Tibial artery (tissue), 4 donors: ENCODE results near the gene ZC3H4.
"Not testable (repeated sequence)": the region's sequence is repeated elsewhere in the genome, so short reads cannot be mapped to it uniquely, and the experiment has no call there.

Experiments
- DNase-seq, 2 donors: peaks; one replicate each; pipeline ENCODE4 v3.0.0-alpha.2; 2019
- H3K27ac ChIP-seq, 2 donors: fragments of 200-600 bp; sonication (generic) in 1 of 2; 1 replicate in 1 of 2; 2 replicates in 1 of 2; pipeline ENCODE4 v1.5.1; 2018 to 2019; ENCODE audit warnings: mild to moderate bottlenecking in 1 of 2
- H3K27me3 ChIP-seq, 2 donors: fragments of 200-600 bp; sonication (generic) in 1 of 2; one replicate each; pipeline versions ENCODE4 v1.5.1 to v1.6.0; 2016 to 2019
- H3K36me3 ChIP-seq, 3 donors: fragments of 200-600 bp; sonication (generic) in 2 of 3; one replicate each; pipeline ENCODE4 v1.5.1; 2016 to 2019; ENCODE audit warnings: mild to moderate bottlenecking in 2 of 3
- H3K4me1 ChIP-seq, 4 donors: fragments of 200-600 bp; sonication (generic) in 2 of 4; 1 replicate in 3 of 4; 2 replicates in 1 of 4; pipeline ENCODE4 v1.5.1; 2016 to 2019
- H3K4me3 ChIP-seq, 2 donors: fragments of 200-600 bp; sonication (generic) in 1 of 2; 1 replicate in 1 of 2; 2 replicates in 1 of 2; pipeline ENCODE4 v1.5.1; 2018 to 2019; ENCODE audit warnings: mild to moderate bottlenecking in 2 of 2
- H3K9me3 ChIP-seq, 3 donors: fragments of 200-600 bp; sonication (generic) in 1 of 3; one replicate each; pipeline ENCODE4 v1.5.1; 2016 to 2019
- intact Hi-C: fragments of 100-400 bp; cut with DNase I; formaldehyde crosslinking; loops from one replicate; pipeline ENCODE4 v1.15.0; 2023; ENCODE audit warnings: low total_unique reads
- TF ChIP-seq, protein P1 (sequence below), 2 experiments: fragments of 200-600 bp in 1 of 2; fragments of 450-650 bp in 1 of 2; IDR thresholded peaks; one replicate each; pipeline ENCODE4 v1.5.1; 2017 to 2019; ENCODE audit warnings: antibody characterized with exemption in 2 of 2, mild to moderate bottlenecking in 1 of 2, moderate library complexity in 1 of 2

ZC3H4 gene

DNA sequence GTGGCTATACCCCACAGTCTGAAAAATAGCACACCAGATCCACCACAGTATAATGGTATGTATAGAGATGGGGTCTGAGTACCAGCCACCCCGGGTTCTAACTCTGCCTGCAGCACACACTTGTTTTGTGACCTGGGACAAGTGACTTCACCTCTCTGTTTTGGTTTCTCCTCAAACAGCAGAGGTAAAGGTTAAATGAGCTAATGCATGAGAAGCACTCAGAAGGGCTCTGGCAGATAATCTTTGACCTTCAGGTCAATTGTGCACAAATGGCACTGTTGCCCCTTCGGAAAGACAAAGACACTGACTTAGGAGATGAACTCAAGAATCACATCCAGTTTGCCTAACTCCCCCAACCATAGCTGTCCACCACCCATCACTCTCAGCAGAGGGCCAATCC is 7.7 kb downstream of the ZC3H4 start:
- DNase-seq, result no peak
- H3K4me3 ChIP-seq, result no peak overlapping the region
- peak overlapping the region; percentile 98 to 99 for H3K27ac ChIP-seq
- TF ChIP-seq, protein P1, sequence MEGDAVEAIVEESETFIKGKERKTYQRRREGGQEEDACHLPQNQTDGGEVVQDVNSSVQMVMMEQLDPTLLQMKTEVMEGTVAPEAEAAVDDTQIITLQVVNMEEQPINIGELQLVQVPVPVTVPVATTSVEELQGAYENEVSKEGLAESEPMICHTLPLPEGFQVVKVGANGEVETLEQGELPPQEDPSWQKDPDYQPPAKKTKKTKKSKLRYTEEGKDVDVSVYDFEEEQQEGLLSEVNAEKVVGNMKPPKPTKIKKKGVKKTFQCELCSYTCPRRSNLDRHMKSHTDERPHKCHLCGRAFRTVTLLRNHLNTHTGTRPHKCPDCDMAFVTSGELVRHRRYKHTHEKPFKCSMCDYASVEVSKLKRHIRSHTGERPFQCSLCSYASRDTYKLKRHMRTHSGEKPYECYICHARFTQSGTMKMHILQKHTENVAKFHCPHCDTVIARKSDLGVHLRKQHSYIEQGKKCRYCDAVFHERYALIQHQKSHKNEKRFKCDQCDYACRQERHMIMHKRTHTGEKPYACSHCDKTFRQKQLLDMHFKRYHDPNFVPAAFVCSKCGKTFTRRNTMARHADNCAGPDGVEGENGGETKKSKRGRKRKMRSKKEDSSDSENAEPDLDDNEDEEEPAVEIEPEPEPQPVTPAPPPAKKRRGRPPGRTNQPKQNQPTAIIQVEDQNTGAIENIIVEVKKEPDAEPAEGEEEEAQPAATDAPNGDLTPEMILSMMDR (IDR thresholded peaks at IDR 0.05), result no peak
- H3K27me3 ChIP-seq, result no peaks in the 10 kb centered on the region
- intact Hi-C loops, result no loop called here
- H3K9me3 ChIP-seq, result no peaks in the 10 kb centered on the region
- H3K36me3 ChIP-seq, result no peaks in the 10 kb centered on the region
- H3K4me1 ChIP-seq, result peaks cover 0 to 73% (median 53%) of the 10 kb centered on the region in 4 donors

DNA sequence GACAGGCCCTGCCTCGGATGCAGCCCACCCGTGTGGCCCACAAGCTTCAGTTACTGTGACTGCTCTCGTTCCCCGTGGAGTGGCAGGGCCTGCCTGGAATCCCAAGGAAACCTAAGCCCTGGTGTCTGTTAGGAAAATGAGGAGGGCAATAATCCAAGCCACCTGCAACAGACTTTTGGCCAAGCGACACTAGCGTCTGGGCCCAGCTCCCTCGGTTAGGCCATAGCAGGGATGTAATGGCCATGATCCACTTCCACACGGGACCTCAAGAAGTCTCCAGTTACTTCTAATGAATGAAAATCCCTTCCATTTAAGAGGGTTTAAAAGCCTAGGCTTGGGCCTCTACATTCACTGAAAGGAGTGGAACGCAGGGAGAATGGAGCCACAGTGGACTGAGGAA is 8.9 kb downstream of the ZC3H4 start:
- Histone ChIP-seq H3K27ac (no peak overlapping the region), H3K9me3 (no peaks in the 10 kb centered on the region), H3K4me3 (no peak overlapping the region), H3K36me3 (no peaks in the 10 kb centered on the region), H3K4me1 (peaks cover 0 to 68% (median 53%) of the 10 kb centered on the region in 4 donors), H3K27me3 (no peaks in the 10 kb centered on the region)
- TF ChIP-seq, protein P1 (IDR thresholded peaks at IDR 0.05), result no peak
- intact Hi-C loops, result no loop called here
- DNase-seq, result no peak

DNA sequence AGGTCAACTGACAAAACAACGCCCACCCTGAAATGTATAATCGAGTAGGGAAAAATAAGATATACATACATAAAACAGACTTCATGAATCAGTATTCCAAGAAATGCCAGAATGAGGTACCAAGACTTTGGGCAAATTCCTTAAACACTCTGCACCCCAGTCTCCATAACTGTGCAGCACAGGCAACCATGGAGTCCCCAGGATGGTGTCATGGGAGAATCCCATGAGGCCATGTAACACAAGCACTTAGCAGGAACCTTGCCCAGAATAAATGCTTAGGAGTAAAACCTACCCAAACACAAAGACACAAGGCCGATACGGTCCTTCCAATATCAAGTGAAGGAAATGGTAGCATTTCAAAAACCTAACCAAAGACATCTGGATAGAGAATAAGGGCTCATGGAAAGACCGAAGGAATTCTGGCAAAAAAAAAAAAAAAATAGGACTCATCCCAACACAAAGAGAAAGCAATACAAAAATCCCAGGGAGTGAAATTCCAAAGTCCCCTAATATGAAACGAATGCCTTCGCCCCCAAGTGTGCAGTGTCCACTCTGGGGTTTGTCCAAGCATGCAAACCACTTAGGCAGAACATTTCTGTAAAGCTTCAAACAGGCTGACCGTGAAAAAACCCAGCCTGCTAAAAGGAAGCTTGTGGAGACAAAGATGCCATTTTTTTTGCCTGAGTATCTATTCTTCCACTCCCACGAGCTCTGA is 11.1 kb downstream of the ZC3H4 start:
- Histone ChIP-seq H3K36me3 (no peaks in the 10 kb centered on the region), H3K27me3 (no peaks in the 10 kb centered on the region), H3K4me3 (no peak overlapping the region), H3K9me3 (no peaks in the 10 kb centered on the region), H3K4me1 (peaks cover 0 to 68% (median 48%) of the 10 kb centered on the region in 4 donors), H3K27ac (peak overlapping the region; percentile 28 to 41)
- no peak for DNase-seq
- TF ChIP-seq, protein P1 (IDR thresholded peaks at IDR 0.05), result no peak
- intact Hi-C loops, result no loop called here

DNA sequence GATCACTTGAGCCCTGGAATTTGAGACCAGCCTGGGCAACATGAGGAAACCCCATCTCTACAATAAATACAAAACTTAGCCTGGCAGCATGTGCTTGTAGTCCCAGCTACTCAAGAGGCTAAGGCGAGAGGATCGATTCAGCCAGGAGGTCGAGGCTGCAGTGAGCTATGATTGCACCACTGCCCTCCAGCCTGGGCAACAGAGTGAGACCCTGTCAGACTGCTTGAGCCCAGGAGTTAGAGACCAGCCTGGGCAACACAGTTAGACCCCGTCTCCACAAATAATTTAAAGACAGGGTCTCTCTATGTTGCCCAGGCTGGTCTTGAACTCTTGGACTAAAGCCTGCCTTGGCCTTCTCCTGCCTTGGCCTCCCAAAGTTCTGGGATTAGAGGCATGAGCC is 12.5 kb downstream of the ZC3H4 start:
- H3K36me3 ChIP-seq, DNase-seq, H3K27me3 ChIP-seq, H3K4me3 ChIP-seq, H3K27ac ChIP-seq, H3K9me3 ChIP-seq, intact Hi-C loops: not testable (repeated sequence)
- H3K4me1 ChIP-seq, result peaks cover 0 to 68% (median 48%) of the 10 kb centered on the region in 4 donors

DNA sequence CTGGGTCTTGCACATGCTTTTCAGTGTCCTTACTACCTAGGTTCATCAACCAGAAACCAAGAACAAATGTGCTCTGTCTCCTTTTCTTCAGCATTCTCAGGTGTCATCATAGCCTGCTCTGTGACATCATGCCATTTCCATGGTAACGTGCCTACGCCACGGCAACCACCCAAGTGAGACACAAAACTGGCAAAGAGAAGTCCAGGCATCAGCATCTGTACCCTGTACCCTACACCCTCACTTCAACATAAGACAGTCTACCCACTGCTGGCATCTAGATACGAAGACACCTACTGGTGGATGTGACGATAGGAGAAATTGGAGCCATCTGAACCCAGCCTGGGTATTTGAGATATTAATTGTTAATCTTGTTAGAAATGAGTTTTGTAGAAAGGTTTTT is 13.3 kb downstream of the ZC3H4 start:
- TF ChIP-seq, protein P1 (IDR thresholded peaks at IDR 0.05), result no peak
- Histone ChIP-seq H3K36me3 (no peaks in the 10 kb centered on the region), H3K27ac (no peak overlapping the region), H3K4me1 (peaks cover 0 to 71% (median 53%) of the 10 kb centered on the region in 4 donors), H3K4me3 (no peak overlapping the region), H3K9me3 (no peaks in the 10 kb centered on the region), H3K27me3 (no peaks in the 10 kb centered on the region)
- no peak for DNase-seq
- intact Hi-C loops, result no loop called here

DNA sequence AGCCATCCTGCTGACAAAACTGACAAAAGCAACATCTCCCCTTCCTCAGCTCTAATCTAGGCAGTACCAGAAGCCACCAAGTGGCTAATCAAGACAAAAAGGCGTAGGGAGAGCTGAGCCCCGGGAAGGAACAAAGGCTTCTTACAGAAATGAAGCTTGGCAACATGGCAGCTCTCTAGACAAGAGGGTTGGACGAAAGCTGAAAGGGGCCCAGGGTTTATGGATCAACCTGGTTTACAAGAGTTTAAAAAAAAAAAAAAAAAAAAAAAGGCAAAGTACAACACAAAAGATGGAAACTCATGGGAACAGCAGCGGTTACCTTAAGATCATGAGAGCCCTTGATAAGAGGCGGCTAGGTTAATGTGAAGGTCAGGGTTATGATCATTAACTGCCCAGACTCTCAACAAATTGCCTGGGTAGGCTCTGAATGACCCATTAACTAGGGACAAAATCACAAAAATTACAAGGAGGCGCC is 14.0 kb downstream of the ZC3H4 start:
- no peaks in the 10 kb centered on the region for H3K27me3 ChIP-seq
- DNase-seq, result no peak
- no peaks in the 10 kb centered on the region for H3K9me3 ChIP-seq
- H3K36me3 ChIP-seq, result no peaks in the 10 kb centered on the region
- H3K4me3 ChIP-seq, result no peak overlapping the region
- H3K4me1 ChIP-seq, result peaks cover 0 to 71% (median 57%) of the 10 kb centered on the region in 4 donors
- TF ChIP-seq, protein P1 (IDR thresholded peaks at IDR 0.05), result no peak
- intact Hi-C loops, result no loop called here
- no peak overlapping the region for H3K27ac ChIP-seq
